Mesangial cell (primary cell): ENCODE results near the gene OAS1. TPM values are rescaled to one million over a fixed set of nuclear protein-coding genes. Genes with fewer than 3 reads are reported as not detected.

Experiments used
- total RNA-seq: library from RNA; depleted of rRNA; stranded (reverse); fragments of >200 nt; gene quantifications from 2 replicates; pipeline ENCODE4 v1.2.3, GENCODE V29; 2015

The OAS1 gene
- 1.6 and 2.3 TPM in 2 replicates for total RNA-seq

GRCh38 chr12:112906712-112907414 is at the start of gene OAS1:
Gene OAS1 (plus strand): TSS chr12:112906962. CDS start chr12:112907040, 78 bp downstream.

GRCh38 chr12:112937741-112938719 is 31.3 kb downstream of the OAS1 start, which contains the start of gene OAS3:
Gene OAS3 (plus strand): TSS chr12:112938474. CDS start chr12:112938531, 57 bp downstream.

Other genes starting within 250 kb of the OAS1 start
- gene RPH3A, start 115.2 kb upstream of the OAS1 start, total RNA-seq = not detected in 2 replicates
- gene OAS3, start 31.5 kb downstream of the OAS1 start, total RNA-seq = 4.6 and 19.7 TPM in 2 replicates
- gene OAS2, start 71.6 kb downstream of the OAS1 start, total RNA-seq = not detected in 2 replicates
- 0.16 TPM in 1 of 2 replicates, not detected in the other for gene DTX1, start 149.8 kb downstream of the OAS1 start, total RNA-seq
- gene RASAL1, start 228.8 kb downstream of the OAS1 start, total RNA-seq = 0.16 and 4.9 TPM in 2 replicates
- gene CFAP73, start 242.8 kb downstream of the OAS1 start, total RNA-seq = not detected in 2 replicates